Coronary artery (tissue), 2 donors: ENCODE measurements around the gene QRFP.

Experiments used
- DNase-seq: peaks from one replicate; pipeline ENCODE4 v3.0.0-alpha.2; 2017; ENCODE audit warnings: low spot score
- H3K27ac ChIP-seq, 2 donors: fragments of 200-600 bp; sonication (generic); one replicate each; pipeline ENCODE4 v1.5.1; 2016 to 2019
- H3K4me3 ChIP-seq: fragments of 200-600 bp; sonication (generic); 2 replicates; pipeline ENCODE4 v1.5.1; 2016; ENCODE audit warnings: mild to moderate bottlenecking, moderate library complexity
- CTCF ChIP-seq: fragments of 200-600 bp; sonication (generic); IDR thresholded peaks from one replicate; pipeline ENCODE4 v1.5.1; 2019; ENCODE audit warnings: antibody characterized with exemption

QRFP gene

GRCh38 chr9:130904070-130905044, 7.7 kb upstream of the QRFP start:
- Histone ChIP-seq H3K27ac (no peak overlapping the region), H3K4me3 (no peak overlapping the region)
- no peak for DNase-seq
- TF ChIP-seq CTCF, result no peak

GRCh38 chr9:130903194-130904069, 6.8 kb upstream of the QRFP start:
- no peak overlapping the region for H3K27ac ChIP-seq
- DNase-seq, result no peak
- TF ChIP-seq CTCF, result no peak
- H3K4me3 ChIP-seq, result no peak overlapping the region

GRCh38 chr9:130902204-130903185, 5.9 kb upstream of the QRFP start:
- Histone ChIP-seq H3K27ac (no peak overlapping the region), H3K4me3 (no peak overlapping the region)
- no peak for DNase-seq
- no peak for TF ChIP-seq CTCF

GRCh38 chr9:130901498-130902203, 5.0 kb upstream of the QRFP start:
- no peak for TF ChIP-seq CTCF
- Histone ChIP-seq H3K27ac (no peak overlapping the region), H3K4me3 (no peak overlapping the region)
- no peak for DNase-seq

- H3K4me3 ChIP-seq, result no peak overlapping the region
- H3K27ac ChIP-seq, result no peak overlapping the region
- DNase-seq, result no peak
- no peak for TF ChIP-seq CTCF
Measured at GRCh38 chr9:130900701-130901497, 4.3 kb upstream of the QRFP start.
